ENCODE results near the gene ABCG8.

ABCG8 gene

GRCh38 chr2:43927442-43927841 lies 88.7 kb downstream of the ABCG8 start:
- DNase-seq, result no peak

- DNase-seq, result no peak
Measured at GRCh38 chr2:43931293-43931692, 92.5 kb downstream of the ABCG8 start.

Measured in DMS79 (cell line).